Measurements from ENCODE around the gene OR56A1. TPM values are rescaled to one million over a fixed set of nuclear protein-coding genes. Genes with fewer than 3 reads are reported as not detected.
"Not testable (repeated sequence)": the region's sequence is repeated elsewhere in the genome, so short reads cannot be mapped to it uniquely, and the experiment has no call there.

The OR56A1 gene
- total RNA-seq (2021; fragmentation: NEBNext Ultra II Directional; extraction: Animal tissue kit (Norgen Biotek cat#: 25700)), result not detected
- long read RNA-seq, result 0 reads

GRCh38 chr11:6030708-6031405 lies at the start of gene OR56A1:
TSS of gene OR56A1 (minus strand) at chr11:6030758. CDS start at chr11:6027692, 3,066 bp downstream.
- Mint-ChIP-seq H3K27ac (no peak within 1 kb of the TSS), H3K9me3 (peaks cover 6% of the 10 kb centered on the region; the same call in 1 of the 2 replicates), H3K4me3 (no peak within 1 kb of the TSS), H3K27me3 (ENCODE audit: insufficient read depth) (no peaks in the 10 kb centered on the region), H3K4me1 (ENCODE audit: low read depth) (no peaks in the 10 kb centered on the region), H3K36me3 (ENCODE audit: low read depth) (no peaks in the 10 kb centered on the region)
- TF ChIP-seq, protein P1, sequence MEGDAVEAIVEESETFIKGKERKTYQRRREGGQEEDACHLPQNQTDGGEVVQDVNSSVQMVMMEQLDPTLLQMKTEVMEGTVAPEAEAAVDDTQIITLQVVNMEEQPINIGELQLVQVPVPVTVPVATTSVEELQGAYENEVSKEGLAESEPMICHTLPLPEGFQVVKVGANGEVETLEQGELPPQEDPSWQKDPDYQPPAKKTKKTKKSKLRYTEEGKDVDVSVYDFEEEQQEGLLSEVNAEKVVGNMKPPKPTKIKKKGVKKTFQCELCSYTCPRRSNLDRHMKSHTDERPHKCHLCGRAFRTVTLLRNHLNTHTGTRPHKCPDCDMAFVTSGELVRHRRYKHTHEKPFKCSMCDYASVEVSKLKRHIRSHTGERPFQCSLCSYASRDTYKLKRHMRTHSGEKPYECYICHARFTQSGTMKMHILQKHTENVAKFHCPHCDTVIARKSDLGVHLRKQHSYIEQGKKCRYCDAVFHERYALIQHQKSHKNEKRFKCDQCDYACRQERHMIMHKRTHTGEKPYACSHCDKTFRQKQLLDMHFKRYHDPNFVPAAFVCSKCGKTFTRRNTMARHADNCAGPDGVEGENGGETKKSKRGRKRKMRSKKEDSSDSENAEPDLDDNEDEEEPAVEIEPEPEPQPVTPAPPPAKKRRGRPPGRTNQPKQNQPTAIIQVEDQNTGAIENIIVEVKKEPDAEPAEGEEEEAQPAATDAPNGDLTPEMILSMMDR (IDR thresholded peaks at IDR 0.05), result no peak
- no peak for DNase-seq

- H3K27me3 Mint-ChIP-seq (ENCODE audit: insufficient read depth), result no peaks in the 10 kb centered on the region; the same call in 1 of the 2 replicates
- TF ChIP-seq, protein P1 (IDR thresholded peaks at IDR 0.05), result no peak
- H3K4me3 Mint-ChIP-seq, result no peak overlapping the region
- H3K9me3 Mint-ChIP-seq, result peaks cover 58% of the 10 kb centered on the region
- no peaks in the 10 kb centered on the region for H3K4me1 Mint-ChIP-seq (ENCODE audit: low read depth)
- DNase-seq, result no peak
- 0 out of 2 replicates have a peak, but pooled peaks cover 5% of the 10 kb centered on the region for H3K36me3 Mint-ChIP-seq (ENCODE audit: low read depth)
- no peak overlapping the region for H3K27ac Mint-ChIP-seq
These were observed 48.9 kb upstream of the OR56A1 start for GRCh38 chr11:6079463-6079862.

- TF ChIP-seq, protein P1 (IDR thresholded peaks at IDR 0.05), result no peak
- DNase-seq, result no peak
- 0 out of 2 replicates have a peak, but pooled peaks cover 5% of the 10 kb centered on the region for H3K36me3 Mint-ChIP-seq (ENCODE audit: low read depth)
- no peak overlapping the region for H3K4me3 Mint-ChIP-seq
- H3K4me1 Mint-ChIP-seq (ENCODE audit: low read depth), result no peaks in the 10 kb centered on the region
- no peaks in the 10 kb centered on the region; the same call in 1 of the 2 replicates for H3K27me3 Mint-ChIP-seq (ENCODE audit: insufficient read depth)
- peaks cover 47% of the 10 kb centered on the region for H3K9me3 Mint-ChIP-seq
- H3K27ac Mint-ChIP-seq, result no peak overlapping the region
These were observed 47.2 kb upstream of the OR56A1 start for GRCh38 chr11:6077723-6078122.

GRCh38 chr11:6076443-6076842 lies 45.9 kb upstream of the OR56A1 start:
- DNase-seq; H3K4me1 Mint-ChIP-seq (ENCODE audit: low read depth); H3K4me3 Mint-ChIP-seq; H3K27me3 Mint-ChIP-seq (ENCODE audit: insufficient read depth); H3K36me3 Mint-ChIP-seq (ENCODE audit: low read depth); H3K27ac Mint-ChIP-seq: not testable (repeated sequence)
- H3K9me3 Mint-ChIP-seq, result peaks cover 53% of the 10 kb centered on the region

DNA sequence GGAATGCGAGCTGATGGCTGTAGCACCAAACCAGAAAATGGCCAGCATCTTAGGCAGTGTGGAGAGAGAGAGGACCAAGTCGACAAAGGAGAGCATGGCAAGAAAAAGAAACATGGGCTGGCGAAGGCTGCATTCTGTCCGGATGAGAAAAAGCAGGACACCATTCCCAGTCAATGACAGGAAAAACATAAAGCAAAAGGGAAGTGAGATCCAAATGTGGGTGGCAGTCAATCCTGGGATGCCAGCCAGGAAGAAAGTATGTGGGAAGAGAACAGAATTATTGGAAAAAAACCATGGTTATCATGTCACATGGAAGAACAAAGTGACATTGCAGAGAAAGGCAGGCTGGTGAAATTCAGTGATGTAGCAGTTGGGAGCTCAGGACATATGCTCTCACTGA lies 36.9 kb upstream of the OR56A1 start:
- no peak overlapping the region for H3K27ac Mint-ChIP-seq

More for the DNA sequence above, 36.9 kb upstream of the OR56A1 start:
- Mint-ChIP-seq H3K9me3 (peaks cover 34% of the 10 kb centered on the region), H3K4me3 (no peak overlapping the region), H3K36me3 (ENCODE audit: low read depth) (no peaks in the 10 kb centered on the region), H3K27me3 (ENCODE audit: insufficient read depth) (no peaks in the 10 kb centered on the region; the same call in none of the 2 replicates), H3K4me1 (ENCODE audit: low read depth) (no peaks in the 10 kb centered on the region)
- DNase-seq, result no peak
- TF ChIP-seq, protein P1 (IDR thresholded peaks at IDR 0.05), result no peak
